Loucy (cell line): Measurements from ENCODE around the gene ANKK1.

ENCODE experiments used
- EZH2phosphoT487 ChIP-seq: fragments of 200-600 bp; IDR thresholded peaks from 2 replicates; pipeline ENCODE4 v1.6.1; 2018; ENCODE audit warnings: antibody characterized with exemption, mild to moderate bottlenecking, moderate library complexity, borderline replicate concordance
- TF ChIP-seq, protein P1 (sequence below): fragments of 200-600 bp; sonication (generic); conservative IDR thresholded peaks from 2 replicates; pipeline ENCODE4 v1.5.1; 2014; ENCODE audit warnings: mild to moderate bottlenecking, antibody characterized with exemption, low read length

DNA sequence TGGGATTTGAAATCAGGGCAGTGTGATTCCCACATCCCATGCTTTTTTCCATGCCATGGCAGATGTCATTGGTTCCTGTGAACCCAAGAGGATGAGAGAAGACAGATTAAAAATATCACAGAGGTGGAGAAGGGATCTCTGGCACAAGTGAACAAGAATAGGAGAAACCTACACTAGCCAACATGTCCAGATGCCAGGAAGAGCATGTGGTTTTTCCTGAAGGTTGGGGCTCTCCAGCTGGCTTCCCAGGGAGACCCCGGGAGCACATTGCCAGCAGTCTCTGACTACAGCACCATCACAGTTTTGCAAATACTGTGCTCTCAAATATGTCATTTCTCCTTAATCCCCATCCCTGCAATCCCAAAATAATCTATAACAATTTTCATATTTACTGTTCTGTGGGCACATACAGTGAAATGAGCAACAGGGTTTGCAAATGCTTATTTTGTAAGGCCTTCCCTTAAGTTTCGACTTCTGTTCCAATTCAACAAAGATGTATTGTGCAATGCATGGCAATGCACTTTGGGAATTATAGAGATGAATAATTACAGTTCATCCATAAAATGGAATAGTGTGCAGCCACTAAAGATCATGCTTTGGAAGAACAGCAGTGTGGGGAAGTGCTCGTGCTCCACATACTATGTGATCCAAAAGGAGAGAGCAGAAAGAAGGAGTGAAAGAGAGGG lies 4.8 kb downstream of the ANKK1 start:
- TF ChIP-seq, protein P1, sequence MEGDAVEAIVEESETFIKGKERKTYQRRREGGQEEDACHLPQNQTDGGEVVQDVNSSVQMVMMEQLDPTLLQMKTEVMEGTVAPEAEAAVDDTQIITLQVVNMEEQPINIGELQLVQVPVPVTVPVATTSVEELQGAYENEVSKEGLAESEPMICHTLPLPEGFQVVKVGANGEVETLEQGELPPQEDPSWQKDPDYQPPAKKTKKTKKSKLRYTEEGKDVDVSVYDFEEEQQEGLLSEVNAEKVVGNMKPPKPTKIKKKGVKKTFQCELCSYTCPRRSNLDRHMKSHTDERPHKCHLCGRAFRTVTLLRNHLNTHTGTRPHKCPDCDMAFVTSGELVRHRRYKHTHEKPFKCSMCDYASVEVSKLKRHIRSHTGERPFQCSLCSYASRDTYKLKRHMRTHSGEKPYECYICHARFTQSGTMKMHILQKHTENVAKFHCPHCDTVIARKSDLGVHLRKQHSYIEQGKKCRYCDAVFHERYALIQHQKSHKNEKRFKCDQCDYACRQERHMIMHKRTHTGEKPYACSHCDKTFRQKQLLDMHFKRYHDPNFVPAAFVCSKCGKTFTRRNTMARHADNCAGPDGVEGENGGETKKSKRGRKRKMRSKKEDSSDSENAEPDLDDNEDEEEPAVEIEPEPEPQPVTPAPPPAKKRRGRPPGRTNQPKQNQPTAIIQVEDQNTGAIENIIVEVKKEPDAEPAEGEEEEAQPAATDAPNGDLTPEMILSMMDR = no peak
- TF ChIP-seq EZH2phosphoT487 = no peak
